OCI-LY1 (cell line): ENCODE results near the gene HMCN2.

ENCODE experiments used
- H2AFZ ChIP-seq: fragments of 200-600 bp; sonication (generic), shearing (Covaris generic); 2 replicates; pipeline ENCODE4 v1.6.0; 2014; ENCODE audit warnings: antibody characterized with exemption, mild to moderate bottlenecking, low read length
- H3F3A ChIP-seq: fragments of 200-600 bp; sonication (generic), shearing (Covaris generic); 2 replicates; pipeline ENCODE4 v1.6.0; 2014; ENCODE audit warnings: mild to moderate bottlenecking, antibody characterized with exemption, low read length, moderate library complexity; ENCODE audit not compliant: insufficient read depth
- H3K27ac ChIP-seq: fragments of 200-600 bp; sonication (generic); 2 replicates; pipeline ENCODE4 v1.5.1; 2014; ENCODE audit warnings: low read length, mixed run types, mild to moderate bottlenecking, low read depth; ENCODE audit not compliant: poor library complexity, severe bottlenecking
- H3K27me3 ChIP-seq: fragments of 200-600 bp; sonication (generic); 2 replicates; pipeline ENCODE4 v1.6.0; 2014; ENCODE audit warnings: antibody characterized with exemption, mild to moderate bottlenecking, low read length, moderate library complexity; ENCODE audit not compliant: insufficient read depth
- H3K36me3 ChIP-seq: fragments of 200-600 bp; sonication (generic); 2 replicates; pipeline ENCODE4 v1.6.1; 2014; ENCODE audit warnings: mild to moderate bottlenecking, antibody characterized with exemption, low read length, moderate library complexity, mixed read lengths; ENCODE audit not compliant: insufficient read depth
- H3K4me1 ChIP-seq: fragments of 200-600 bp; sonication (generic); 2 replicates; pipeline ENCODE4 v1.5.1; 2014; ENCODE audit warnings: mild to moderate bottlenecking, low read length, moderate library complexity; ENCODE audit not compliant: insufficient read depth, severe bottlenecking
- H3K4me2 ChIP-seq: fragments of 200-600 bp; sonication (generic), shearing (Covaris generic); 2 replicates; pipeline ENCODE4 v1.6.1; 2014; ENCODE audit warnings: low read length
- H3K4me3 ChIP-seq: fragments of 200-600 bp; sonication (generic); 2 replicates; pipeline ENCODE4 v1.5.1; 2014; ENCODE audit warnings: low read length, low read depth, mild to moderate bottlenecking, mixed read lengths; ENCODE audit not compliant: poor library complexity, severe bottlenecking
- H3K79me2 ChIP-seq: fragments of 200-600 bp; shearing (Covaris generic); 2 replicates; pipeline ENCODE4 v1.6.1; 2016; ENCODE audit warnings: mixed run types, low read length, mixed read lengths; ENCODE audit not compliant: insufficient read depth
- H3K9ac ChIP-seq: fragments of 200-600 bp; sonication (generic), shearing (Covaris generic); 2 replicates; pipeline ENCODE4 v1.6.1; 2014; ENCODE audit warnings: mild to moderate bottlenecking, low read length, mixed read lengths
- H3K9me2 ChIP-seq: fragments of 200-600 bp; sonication (generic), shearing (Covaris generic); 2 replicates; pipeline ENCODE4 v1.6.1; 2014; ENCODE audit warnings: low read depth, mild to moderate bottlenecking, low read length, mixed read lengths
- H3K9me3 ChIP-seq: fragments of 200-600 bp; shearing (Covaris generic); 2 replicates; pipeline ENCODE4 v1.6.1; 2014; ENCODE audit warnings: low read length, mixed read lengths
- H4K20me1 ChIP-seq: fragments of 200-600 bp; sonication (generic), shearing (Covaris generic); 2 replicates; pipeline ENCODE4 v1.6.0; 2016; ENCODE audit warnings: mild to moderate bottlenecking, low read length; ENCODE audit not compliant: insufficient read depth
- EZH2 ChIP-seq: fragments of 200-600 bp; sonication (generic), shearing (Covaris generic); IDR thresholded peaks from 2 replicates; pipeline ENCODE4 v1.8.0; 2017; ENCODE audit warnings: borderline replicate concordance, mixed run types, mild to moderate bottlenecking, antibody characterized with exemption, low read length, moderate library complexity, mixed read lengths
- TF ChIP-seq, protein P1 (sequence below): fragments of 200-600 bp; sonication (generic), shearing (Covaris generic); IDR thresholded peaks from 2 replicates; pipeline ENCODE4 v1.5.1; 2017; ENCODE audit warnings: mild to moderate bottlenecking, antibody characterized with exemption, low read length, moderate library complexity, mixed read lengths

HMCN2 gene

GRCh38 chr9:130395810-130396435 is 130.4 kb downstream of the HMCN2 start:
- H3K79me2 ChIP-seq: no peaks in the 10 kb centered on the region
- H3K9me3 ChIP-seq: no peaks in the 10 kb centered on the region
- H3F3A ChIP-seq: no peaks in the 10 kb centered on the region
- no peaks in the 10 kb centered on the region for H3K9me2 ChIP-seq
- H3K9ac ChIP-seq: no peak overlapping the region
- H3K4me2 ChIP-seq: no peak overlapping the region
- H3K27me3 ChIP-seq: no peaks in the 10 kb centered on the region
- H3K4me3 ChIP-seq: no peak overlapping the region
- TF ChIP-seq, protein P1, sequence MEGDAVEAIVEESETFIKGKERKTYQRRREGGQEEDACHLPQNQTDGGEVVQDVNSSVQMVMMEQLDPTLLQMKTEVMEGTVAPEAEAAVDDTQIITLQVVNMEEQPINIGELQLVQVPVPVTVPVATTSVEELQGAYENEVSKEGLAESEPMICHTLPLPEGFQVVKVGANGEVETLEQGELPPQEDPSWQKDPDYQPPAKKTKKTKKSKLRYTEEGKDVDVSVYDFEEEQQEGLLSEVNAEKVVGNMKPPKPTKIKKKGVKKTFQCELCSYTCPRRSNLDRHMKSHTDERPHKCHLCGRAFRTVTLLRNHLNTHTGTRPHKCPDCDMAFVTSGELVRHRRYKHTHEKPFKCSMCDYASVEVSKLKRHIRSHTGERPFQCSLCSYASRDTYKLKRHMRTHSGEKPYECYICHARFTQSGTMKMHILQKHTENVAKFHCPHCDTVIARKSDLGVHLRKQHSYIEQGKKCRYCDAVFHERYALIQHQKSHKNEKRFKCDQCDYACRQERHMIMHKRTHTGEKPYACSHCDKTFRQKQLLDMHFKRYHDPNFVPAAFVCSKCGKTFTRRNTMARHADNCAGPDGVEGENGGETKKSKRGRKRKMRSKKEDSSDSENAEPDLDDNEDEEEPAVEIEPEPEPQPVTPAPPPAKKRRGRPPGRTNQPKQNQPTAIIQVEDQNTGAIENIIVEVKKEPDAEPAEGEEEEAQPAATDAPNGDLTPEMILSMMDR: no peak
- no peak for TF ChIP-seq EZH2
- no peaks in the 10 kb centered on the region for H4K20me1 ChIP-seq
- no peak overlapping the region for H3K27ac ChIP-seq
- no peaks in the 10 kb centered on the region for H3K4me1 ChIP-seq
- H2AFZ ChIP-seq: no peak overlapping the region
- no peaks in the 10 kb centered on the region for H3K36me3 ChIP-seq

GRCh38 chr9:130396581-130396980 is 131.0 kb downstream of the HMCN2 start:
- Histone ChIP-seq H3K9ac (no peak overlapping the region), H3K36me3 (no peaks in the 10 kb centered on the region), H2AFZ (no peak overlapping the region), H3K4me3 (no peak overlapping the region), H3F3A (no peaks in the 10 kb centered on the region), H3K79me2 (no peaks in the 10 kb centered on the region), H3K27ac (no peak overlapping the region), H3K4me2 (no peak overlapping the region), H3K27me3 (no peaks in the 10 kb centered on the region), H3K4me1 (no peaks in the 10 kb centered on the region), H4K20me1 (no peaks in the 10 kb centered on the region), H3K9me2 (no peaks in the 10 kb centered on the region), H3K9me3 (no peaks in the 10 kb centered on the region)
- no peak for TF ChIP-seq EZH2
- TF ChIP-seq, protein P1: no peak

DNA sequence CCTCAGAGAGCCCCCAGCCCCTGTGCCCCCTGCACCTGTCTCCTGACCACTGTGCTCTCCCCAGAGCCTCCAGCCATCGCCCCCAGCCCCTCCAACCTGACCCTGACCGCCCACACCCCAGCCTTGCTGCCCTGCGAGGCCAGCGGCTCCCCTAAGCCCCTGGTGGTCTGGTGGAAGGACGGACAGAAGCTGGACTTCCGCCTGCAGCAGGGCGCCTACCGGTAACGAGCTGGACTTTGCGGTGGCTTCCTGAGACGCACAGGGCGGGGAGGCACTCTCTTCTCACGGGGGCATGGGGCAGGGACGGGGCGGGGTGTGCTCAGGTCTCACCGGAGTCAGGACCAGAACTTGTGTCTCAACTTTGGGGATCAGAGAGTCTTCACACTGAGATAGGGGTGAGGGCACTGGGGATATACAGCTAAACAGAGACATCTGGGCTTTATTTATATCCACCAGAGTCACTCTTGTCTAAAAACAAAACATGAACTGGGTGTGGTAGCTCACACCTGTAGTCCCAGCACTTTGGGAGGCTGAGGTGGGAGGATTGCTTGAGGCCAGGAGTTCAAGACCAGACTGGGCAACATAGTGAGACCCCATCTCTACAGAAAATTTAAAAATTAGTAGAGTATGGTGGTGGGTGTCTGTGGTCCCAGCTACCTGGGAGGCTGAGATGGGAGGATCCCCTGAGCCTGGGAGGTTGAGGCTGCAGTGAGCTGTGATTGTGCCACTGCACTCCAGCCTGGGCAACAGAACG is 133.1 kb downstream of the HMCN2 start:
- Histone ChIP-seq H4K20me1 (no peaks in the 10 kb centered on the region), H3K9me2 (no peaks in the 10 kb centered on the region), H2AFZ (no peak overlapping the region), H3K27me3 (no peaks in the 10 kb centered on the region; the same call in 1 of the 2 replicates), H3K27ac (no peak overlapping the region), H3F3A (no peaks in the 10 kb centered on the region), H3K36me3 (no peaks in the 10 kb centered on the region), H3K79me2 (no peaks in the 10 kb centered on the region), H3K9ac (no peak overlapping the region), H3K9me3 (no peaks in the 10 kb centered on the region), H3K4me1 (no peaks in the 10 kb centered on the region), H3K4me3 (no peak overlapping the region), H3K4me2 (no peak overlapping the region)
- TF ChIP-seq, protein P1: no peak
- TF ChIP-seq EZH2: no peak
